ENCODE measurements around the gene PPP1R27.

PPP1R27 gene

DNA sequence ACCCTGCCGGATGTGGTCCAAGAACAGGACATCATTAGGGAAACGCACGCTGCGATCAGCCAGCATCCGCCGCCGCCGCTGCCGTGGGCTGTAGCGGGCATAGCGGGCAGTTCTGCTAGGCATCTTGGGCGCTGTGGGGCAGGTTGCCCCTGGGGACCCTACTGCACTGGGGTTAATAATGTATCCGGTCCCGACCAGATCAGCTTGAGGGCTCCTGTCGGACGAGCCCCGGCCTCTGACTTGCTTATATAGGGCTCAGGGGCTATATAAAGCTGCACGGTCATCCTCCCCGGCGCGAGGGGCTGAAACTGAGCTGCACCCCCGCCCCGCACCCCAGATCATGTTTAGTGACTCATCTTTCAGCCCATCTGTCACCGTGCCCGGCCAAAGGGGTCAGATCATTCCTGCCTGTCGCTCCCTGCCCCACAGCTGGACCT is at the start of gene PPP1R27:
PPP1R27 (minus strand) TSS at position 220 of the 437 bp plus-strand sequence; CDS start at position 123, 97 bp downstream.
- DNase-seq (ENCODE audit: low read depth), result no peak

GRCh38 chr17:81884520-81884919 is 49.7 kb upstream of the PPP1R27 start:
- DNase-seq (ENCODE audit: low read depth), result no peak

DNA sequence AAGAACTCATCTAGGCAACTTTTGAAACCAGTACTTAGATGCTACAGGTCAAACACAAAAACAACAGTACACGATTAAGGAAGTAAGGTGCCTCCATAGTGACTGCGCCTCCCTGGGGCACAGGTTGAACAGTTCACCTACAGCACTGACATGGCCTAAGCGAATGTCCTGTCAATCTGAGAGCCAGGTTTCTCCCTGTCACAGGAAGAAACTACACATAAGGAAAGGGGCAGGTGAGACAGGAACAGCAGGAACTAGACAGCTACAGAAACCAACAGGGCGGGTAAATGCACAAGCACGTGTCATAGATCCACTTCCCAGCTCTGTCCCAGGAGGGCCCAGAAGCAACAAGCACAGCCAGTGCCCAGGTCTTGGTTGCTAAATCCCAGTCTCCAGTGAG is 44.3 kb upstream of the PPP1R27 start:
- DNase-seq (ENCODE audit: low read depth), result no peak

GRCh38 chr17:81878294-81878693 is 43.4 kb upstream of the PPP1R27 start:
- DNase-seq (ENCODE audit: low read depth), result no peak

DNA sequence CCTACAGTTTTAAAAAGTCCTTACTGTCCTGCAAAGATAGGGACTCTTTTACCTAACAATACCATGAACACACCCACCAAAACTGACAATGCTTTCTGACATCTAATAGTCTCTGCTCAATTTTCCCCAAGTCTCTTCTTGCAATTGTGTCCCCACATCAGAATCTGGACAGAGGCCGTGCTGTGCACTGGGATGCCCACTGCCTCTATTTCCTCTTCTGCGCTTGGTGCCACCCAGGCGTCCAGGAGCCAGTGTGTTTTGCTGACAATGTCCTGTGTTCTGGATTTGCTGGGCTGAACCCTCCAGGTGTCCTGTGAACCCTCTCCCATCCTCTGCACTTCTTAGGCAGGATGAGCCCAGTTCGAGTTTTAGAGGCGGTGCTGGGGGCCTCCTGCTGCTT is 42.7 kb upstream of the PPP1R27 start:
- DNase-seq (ENCODE audit: low read depth), result no peak

GRCh38 chr17:81871387-81872230 is 36.8 kb upstream of the PPP1R27 start:
- DNase-seq (ENCODE audit: low read depth), result no peak

DNA sequence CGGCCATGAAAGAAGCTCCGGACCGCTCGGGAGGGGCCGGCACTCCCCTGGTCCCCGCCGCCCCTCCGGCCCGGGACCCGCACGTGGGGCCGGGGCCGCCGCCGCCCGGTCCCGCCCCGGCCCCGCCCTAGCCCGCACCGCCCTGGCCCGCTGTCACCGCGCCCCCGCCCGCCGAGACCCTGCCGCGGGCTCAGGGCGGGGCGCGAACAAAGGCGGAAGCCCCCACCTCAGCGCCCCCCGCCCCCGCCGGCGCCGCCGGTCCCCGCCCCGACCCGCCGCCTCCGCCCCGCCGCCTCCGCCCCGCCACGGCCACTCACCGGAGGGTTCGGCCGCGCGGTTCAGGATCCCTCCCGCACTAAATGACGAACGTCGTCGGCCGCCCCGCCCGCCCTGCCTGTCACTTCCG is 36.1 kb upstream of the PPP1R27 start, which contains the start of gene ARHGDIA:
ARHGDIA (minus strand) TSS at position 357 of the 406 bp plus-strand sequence. CDS start 1,407 bp downstream, outside the sequence.
- DNase-seq (ENCODE audit: low read depth), result no peak

- DNase-seq (ENCODE audit: low read depth), result no peak
These were observed 35.5 kb upstream of the PPP1R27 start for GRCh38 chr17:81870131-81870980.

GRCh38 chr17:81869221-81870130 is 34.6 kb upstream of the PPP1R27 start:
- no peak for DNase-seq (ENCODE audit: low read depth)

DNA sequence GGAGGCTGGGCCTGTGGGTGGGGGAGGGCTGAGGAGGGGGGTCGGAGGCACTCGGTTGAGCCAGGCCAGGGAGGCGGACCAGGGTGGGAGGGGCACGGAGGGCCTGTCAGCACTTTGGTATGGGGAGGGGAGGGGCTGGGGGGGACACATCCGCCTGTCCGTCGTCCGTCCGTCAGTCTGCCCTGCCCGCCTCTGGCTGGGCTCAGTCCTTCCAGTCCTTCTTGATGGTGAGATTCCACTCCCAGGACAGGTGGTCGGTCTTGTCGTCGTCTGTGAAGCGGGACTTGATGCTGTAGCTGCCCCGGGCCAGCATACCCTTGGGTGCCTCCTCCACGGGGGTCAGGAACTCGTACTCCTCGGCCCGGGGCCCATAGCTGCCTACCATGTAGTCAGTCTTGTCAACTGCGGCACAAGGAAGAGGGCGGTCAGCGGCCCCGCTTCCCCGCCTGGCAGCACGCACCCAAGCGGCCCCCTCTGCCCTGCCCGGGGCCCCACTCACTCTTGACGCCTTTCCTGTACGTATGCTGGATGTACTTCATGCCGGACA is 33.9 kb upstream of the PPP1R27 start:
- DNase-seq (ENCODE audit: low read depth), result no peak

DNA sequence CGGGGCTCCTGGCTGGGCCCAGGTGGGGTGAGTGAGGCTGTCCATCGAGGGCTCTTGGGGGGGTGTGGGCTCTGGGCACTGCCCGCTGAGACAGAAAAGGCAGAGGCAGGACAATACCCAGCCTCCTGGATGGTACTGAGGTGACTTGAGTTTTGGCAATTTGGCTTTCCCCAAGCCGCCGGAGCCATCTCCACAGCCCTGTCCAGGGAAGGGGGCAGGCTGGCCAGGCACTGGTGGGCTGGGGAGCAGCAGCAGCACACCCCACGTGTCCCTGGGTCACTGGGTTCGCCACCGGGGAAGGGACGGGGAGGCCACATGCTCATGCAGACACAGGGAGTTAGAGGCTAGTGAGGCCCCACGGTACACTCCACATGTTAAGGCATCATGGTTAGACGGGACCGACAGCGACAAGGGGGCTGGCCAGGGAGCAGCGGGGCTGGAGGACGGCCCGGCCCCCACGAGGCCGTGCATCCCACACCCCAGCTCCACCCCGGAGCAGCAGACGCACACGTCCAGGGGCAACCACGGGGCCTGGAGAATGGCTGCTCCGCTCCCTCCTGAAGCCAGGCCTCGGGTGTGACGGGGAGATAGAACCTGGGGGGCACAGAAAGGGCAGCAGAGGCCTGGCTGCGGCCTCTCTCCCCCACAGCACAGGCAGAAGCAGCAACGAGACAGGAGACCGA is 33.3 kb upstream of the PPP1R27 start:
- DNase-seq (ENCODE audit: low read depth), result no peak

DNA sequence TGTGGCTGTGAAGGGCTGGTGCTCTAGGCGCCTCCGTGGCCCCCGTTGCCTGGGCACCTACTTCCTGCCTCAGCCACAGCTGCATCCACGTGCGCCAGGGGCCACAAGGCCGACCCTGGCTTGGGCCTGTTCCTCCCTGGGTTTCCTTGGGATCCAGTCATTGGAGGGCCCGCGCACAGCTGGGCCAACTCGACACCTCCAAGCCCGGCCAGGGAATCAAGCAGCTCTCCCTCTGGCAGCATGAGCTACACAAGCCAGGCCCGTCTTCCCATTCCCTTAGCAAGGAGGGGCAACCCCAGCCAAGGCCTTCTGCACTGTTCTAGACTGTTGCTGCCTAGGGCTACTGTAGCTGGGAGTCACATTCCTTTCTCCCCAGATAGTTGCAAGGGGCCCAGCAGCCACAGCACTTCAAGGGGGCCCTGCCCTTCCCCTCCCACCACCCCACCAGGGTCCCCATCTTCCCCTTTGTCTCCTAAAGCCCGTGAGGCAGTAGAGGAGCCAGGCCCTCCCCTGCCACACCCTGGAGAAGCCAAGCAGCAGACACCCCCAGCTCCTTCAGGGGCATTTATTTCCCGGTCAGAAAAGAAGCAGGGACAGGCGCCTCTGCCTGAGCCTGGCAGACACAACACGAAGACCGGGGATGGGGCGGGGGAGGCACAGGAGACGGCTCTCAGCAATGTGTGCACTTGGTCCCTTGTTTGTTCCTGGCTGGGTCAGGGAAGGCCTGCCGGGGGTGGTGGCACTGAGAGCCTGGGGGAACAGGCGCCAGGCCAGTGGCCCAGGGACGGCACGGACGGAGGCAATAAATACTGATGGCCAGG is 32.5 kb upstream of the PPP1R27 start:
- DNase-seq (ENCODE audit: low read depth), result no peak

DNA sequence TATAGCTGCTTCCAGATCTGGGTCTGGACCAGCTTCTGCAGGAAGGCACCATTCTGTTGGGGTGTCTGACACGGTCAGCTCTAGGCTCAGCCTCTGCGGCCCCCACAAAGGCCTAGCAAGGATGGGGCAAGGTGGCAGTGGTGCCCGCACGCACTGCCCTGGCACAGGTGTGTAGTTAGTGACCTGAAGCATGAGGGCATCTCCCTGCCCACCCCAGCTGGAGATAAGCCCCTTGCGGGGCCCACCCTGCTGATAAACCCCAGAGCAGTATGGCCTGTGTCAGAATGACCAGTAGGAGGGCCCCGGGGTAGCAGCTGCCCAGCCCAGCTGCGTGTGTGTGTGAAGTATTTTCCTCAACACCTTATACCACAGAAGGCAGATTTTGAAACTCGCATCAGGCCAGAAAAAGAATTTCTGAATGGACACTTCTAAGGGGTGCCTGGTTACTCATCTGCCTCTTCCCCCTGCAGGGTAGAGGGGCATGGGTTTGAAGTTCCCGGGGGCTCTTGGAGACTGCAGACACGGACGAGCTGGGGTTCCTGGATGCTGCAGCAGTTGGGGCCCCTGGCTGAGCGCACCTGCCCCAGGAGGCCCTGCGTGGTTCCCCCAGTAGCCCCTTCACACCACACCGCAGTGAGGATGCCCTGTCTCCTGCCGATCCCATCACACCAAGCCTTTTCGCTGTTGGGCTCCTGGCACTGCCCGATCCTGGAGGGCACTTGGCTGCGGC is 31.8 kb upstream of the PPP1R27 start:
- DNase-seq (ENCODE audit: low read depth), result no peak

DNA sequence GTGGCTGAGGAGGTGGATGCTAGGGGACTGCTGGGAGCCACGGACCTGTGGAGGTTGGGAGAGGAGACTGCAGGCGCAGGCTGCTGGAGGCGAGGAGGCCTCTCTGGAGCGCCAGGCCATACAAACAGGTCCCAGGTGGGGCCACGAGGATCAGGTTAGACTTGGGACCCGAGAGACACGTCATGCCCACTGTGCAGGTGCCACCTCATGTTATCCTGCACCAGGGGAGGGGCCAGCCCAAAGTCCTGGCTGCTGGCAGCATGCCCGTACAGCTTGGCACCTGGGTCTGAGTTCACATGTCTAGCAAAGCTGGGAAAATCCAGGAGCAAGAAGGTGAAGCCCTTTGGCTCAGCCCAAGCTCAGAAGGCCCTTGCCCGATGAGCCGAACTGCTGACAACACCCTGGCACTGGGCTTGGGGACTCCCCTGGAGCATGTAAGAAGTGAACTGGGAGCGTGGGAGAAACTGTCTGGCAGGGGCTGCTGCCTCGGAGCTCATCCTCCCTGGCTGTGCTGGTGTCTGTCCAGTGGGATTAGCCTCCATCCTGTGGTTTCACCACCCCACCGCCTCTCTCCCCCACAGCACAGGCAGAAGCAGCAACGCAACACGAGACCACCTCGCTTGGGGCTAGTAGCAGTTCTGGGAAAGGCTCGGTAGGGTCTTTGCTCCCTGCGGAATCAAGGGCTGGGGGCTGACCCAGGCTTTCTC is 31.0 kb upstream of the PPP1R27 start:
- DNase-seq (ENCODE audit: low read depth), result no peak

DNA sequence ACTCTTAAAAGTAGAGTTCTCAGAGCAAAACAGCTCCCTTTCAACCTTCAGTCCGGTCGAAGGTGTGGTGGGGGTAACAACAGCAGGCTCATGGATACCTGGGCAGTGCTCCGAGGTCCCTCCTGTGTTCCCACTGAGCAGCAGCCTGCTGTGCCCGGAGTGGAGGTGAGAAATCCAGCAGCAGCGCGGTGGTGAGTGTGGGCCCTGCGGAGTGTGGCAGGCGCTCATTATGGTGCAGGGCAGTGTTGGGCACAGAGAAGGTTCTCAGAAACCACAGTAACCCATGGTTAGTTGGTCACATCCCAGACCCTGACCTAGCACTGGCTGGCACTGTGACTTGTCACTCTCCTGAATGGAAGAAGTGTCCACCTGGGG is 30.5 kb upstream of the PPP1R27 start:
- no peak for DNase-seq (ENCODE audit: low read depth)

- DNase-seq (ENCODE audit: low read depth), result no peak
These were observed 29.3 kb upstream of the PPP1R27 start for GRCh38 chr17:81863833-81864768.

GRCh38 chr17:81863123-81863675 is 28.3 kb upstream of the PPP1R27 start:
- no peak for DNase-seq (ENCODE audit: low read depth)

All from HS-27A (cell line).